Measurements from ENCODE around the gene TRPM2. TPM values are rescaled to one million over a fixed set of nuclear protein-coding genes. Genes with fewer than 3 reads are reported as not detected.
A peak's percentile ranks its signal among the peaks of the same experiment; 100 is the strongest.

Gene TRPM2
- total and polyA plus RNA-seq, 12 donors: 0.34 to 8.5 (median 1.2) TPM

DNA sequence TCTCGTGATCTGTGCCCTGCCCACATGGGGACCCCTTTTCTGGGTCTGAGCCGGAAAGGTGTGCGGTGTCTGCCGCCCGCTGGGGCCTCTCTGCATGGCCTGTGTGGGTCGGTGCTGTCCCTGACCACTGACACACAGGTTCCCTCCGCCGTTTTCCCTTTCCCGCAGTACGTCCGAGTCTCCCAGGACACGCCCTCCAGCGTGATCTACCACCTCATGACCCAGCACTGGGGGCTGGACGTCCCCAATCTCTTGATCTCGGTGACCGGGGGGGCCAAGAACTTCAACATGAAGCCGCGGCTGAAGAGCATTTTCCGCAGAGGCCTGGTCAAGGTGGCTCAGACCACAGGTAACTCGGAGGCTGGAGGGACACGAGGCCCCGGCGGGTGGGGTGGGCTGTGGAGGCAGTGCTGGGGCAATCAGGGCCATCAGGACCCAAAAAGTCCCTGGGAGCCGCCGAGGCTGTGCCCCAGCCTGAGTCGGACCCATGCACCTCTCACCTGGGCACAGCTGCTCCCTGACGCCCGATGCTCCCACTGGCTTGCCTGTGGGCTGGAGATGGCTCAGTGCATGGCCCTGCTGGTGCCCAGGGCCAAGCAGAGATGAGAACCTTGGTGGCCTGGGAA is 13.3 kb downstream of the TRPM2 start:
- Histone ChIP-seq H3K4me1 (peaks cover 0 to 6% (median 0%) of the 10 kb centered on the region in 9 donors), H3K36me3 (peaks cover 0 to 22% (median 0%) of the 10 kb centered on the region in 9 donors), H3K4me3 (no peak overlapping the region), H3K27ac (no peak overlapping the region), H3K27me3 (peaks cover 0 to 47% (median 19%) of the 10 kb centered on the region in 7 donors), H3K9me3 (peaks cover 0 to 23% (median 5%) of the 10 kb centered on the region in 11 donors)
- 89 to 91% methylated on average over 27 to 28 of the region's 28 CpGs for WGBS, 2 donors
- TF ChIP-seq, protein P1, sequence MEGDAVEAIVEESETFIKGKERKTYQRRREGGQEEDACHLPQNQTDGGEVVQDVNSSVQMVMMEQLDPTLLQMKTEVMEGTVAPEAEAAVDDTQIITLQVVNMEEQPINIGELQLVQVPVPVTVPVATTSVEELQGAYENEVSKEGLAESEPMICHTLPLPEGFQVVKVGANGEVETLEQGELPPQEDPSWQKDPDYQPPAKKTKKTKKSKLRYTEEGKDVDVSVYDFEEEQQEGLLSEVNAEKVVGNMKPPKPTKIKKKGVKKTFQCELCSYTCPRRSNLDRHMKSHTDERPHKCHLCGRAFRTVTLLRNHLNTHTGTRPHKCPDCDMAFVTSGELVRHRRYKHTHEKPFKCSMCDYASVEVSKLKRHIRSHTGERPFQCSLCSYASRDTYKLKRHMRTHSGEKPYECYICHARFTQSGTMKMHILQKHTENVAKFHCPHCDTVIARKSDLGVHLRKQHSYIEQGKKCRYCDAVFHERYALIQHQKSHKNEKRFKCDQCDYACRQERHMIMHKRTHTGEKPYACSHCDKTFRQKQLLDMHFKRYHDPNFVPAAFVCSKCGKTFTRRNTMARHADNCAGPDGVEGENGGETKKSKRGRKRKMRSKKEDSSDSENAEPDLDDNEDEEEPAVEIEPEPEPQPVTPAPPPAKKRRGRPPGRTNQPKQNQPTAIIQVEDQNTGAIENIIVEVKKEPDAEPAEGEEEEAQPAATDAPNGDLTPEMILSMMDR (IDR thresholded peaks at IDR 0.05): no peak
- intact Hi-C loops (cut with DNase I): loop anchor here in 2 of 10 donors (5.0 to 10.0 kb wide), 2 partner anchors 88 to 101 kb away; partner anchors contain the start of gene LRRC3 (in 1 of the 2)
- ATAC-seq (peak in 1 of 8 donors; percentile 25), DNase-seq (no peak)

DNA sequence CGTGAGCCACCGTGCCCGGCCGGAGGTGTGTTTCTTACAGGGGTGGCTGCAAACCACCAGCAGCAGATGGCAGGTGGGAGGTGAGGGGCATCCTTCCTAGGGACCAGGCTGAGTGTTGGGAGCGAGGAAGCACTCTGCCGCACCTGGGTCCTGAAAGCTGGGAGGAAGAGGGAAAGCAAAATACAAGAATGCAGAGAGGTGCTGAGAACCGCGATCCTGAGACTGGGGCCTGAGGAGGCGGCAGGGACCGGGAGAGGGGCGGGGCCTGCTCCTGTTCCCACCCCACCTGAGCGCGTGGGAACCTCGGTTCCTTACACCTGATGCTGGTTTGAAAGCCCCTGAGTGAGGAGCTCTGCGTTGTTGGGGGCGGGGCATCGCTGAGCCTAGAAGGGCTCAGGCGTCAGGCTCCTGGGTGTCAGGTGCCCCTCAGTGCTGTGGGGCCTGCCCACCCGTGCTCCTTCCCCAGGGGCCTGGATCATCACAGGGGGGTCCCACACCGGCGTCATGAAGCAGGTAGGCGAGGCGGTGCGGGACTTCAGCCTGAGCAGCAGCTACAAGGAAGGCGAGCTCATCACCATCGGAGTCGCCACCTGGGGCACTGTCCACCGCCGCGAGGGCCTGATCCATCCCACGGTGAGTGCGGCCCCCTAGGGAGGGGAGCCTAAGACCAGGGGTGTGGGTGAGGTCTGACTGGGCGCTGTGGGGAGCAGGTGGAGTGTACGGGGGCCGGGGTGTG is 15.5 kb downstream of the TRPM2 start:
- Histone ChIP-seq H3K4me1 (peaks cover 0 to 6% (median 0%) of the 10 kb centered on the region in 9 donors), H3K4me3 (no peak overlapping the region), H3K27ac (no peak overlapping the region), H3K27me3 (peaks cover 0 to 58% (median 23%) of the 10 kb centered on the region in 7 donors), H3K36me3 (peaks cover 0 to 22% (median 0%) of the 10 kb centered on the region in 9 donors), H3K9me3 (peaks cover 0 to 8% (median 0%) of the 10 kb centered on the region in 11 donors)
- DNase-seq (no peak), ATAC-seq (peak in 2 of 8 donors; percentile 30 to 40)
- intact Hi-C loops (cut with DNase I): loop anchor here in 2 of 10 donors (5.0 to 10.0 kb wide), 2 partner anchors 86 to 98 kb away; partner anchors contain the start of gene LRRC3 (in 1 of the 2)
- WGBS, 2 donors: 29 to 33% methylated on average over 35 of the region's 35 CpGs
- TF ChIP-seq, protein P1 (IDR thresholded peaks at IDR 0.05): no peak

DNA sequence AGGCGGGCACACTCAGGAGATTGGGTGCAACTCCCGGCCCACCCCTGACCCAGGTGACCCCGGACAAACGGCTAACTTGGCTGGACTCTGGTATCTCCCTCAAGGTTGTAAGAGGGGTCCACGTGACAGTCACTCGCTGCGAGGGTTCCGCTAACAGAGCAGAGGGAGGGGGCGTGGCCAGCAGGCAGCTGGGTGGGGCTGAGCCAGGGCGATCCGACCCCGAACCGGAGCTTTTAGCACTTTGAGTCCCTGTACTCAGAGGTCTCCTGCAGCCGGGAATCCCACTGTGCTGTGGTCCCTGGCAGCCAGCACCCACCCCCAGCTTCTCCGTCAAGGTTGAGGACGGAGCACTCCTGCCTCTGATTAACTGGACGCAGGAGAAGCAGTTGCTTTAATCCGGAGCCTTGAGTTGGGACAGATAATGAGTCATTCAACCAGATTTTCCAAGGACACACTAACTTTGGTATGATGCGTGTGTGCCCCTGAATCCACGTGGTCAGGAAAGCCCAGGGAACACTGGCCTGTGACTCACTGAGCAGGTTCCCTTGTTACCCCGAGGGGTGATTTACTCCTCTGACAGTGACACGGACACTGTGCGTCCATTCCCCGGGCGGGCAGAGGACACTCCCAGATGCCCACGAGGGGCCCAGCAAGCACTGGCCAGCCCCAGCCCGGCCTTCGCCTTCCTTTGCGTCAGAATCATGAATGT is 16.8 kb downstream of the TRPM2 start:
- Histone ChIP-seq H3K36me3 (peaks cover 0 to 14% (median 0%) of the 10 kb centered on the region in 9 donors), H3K27me3 (peaks cover 0 to 64% (median 24%) of the 10 kb centered on the region in 7 donors), H3K27ac (no peak overlapping the region), H3K4me3 (no peak overlapping the region), H3K9me3 (peaks cover 0 to 3% (median 0%) of the 10 kb centered on the region in 11 donors), H3K4me1 (peaks cover 0 to 18% (median 0%) of the 10 kb centered on the region in 9 donors)
- WGBS, 2 donors: 29 to 33% methylated on average over 29 of the region's 29 CpGs
- TF ChIP-seq, protein P1 (IDR thresholded peaks at IDR 0.05): no peak
- ATAC-seq: peak in 1 of 8 donors; percentile 26
- DNase-seq: no peak
- intact Hi-C loops (cut with DNase I): no loop called here

Data from heart right ventricle (tissue), 16 donors.